Left ventricle myocardium inferior (tissue), 1 donor: ENCODE data around the gene PRKG1. TPM values are rescaled to one million over a fixed set of nuclear protein-coding genes. Genes with fewer than 3 reads are reported as not detected.

Source experiments
- DNase-seq: peaks from one replicate; pipeline ENCODE4 v3.0.0-alpha.2; 2020
- H3K27ac ChIP-seq: fragments of 200-600 bp; replicated peaks from 2 replicates; pipeline ENCODE4 v1.8.0; 2021
- H3K27me3 ChIP-seq: fragments of 200-600 bp; 2 replicates; pipeline ENCODE4 v1.8.0; 2021; ENCODE audit warnings: low read depth
- H3K36me3 ChIP-seq: fragments of 200-600 bp; 2 replicates; pipeline ENCODE4 v1.8.0; 2021
- H3K4me1 ChIP-seq: fragments of 200-600 bp; 2 replicates; pipeline ENCODE4 v1.8.0; 2021
- H3K4me3 ChIP-seq: fragments of 200-600 bp; 2 replicates; pipeline ENCODE4 v1.8.0; 2021; ENCODE audit warnings: mild to moderate bottlenecking, moderate library complexity
- H3K9me3 ChIP-seq: fragments of 200-600 bp; replicated peaks from 2 replicates; pipeline ENCODE4 v1.8.0; 2021
- intact Hi-C: fragments of 100-400 bp; cut with micrococcal nuclease; formaldehyde crosslinking; loops from one replicate; pipeline ENCODE4 v1.11.0; 2022
- total RNA-seq: library from RNA; stranded (reverse); fragmentation: NEBNext Ultra II Directional; extraction: Animal tissue kit (Norgen Biotek cat#: 25700); gene quantifications from one replicate; pipeline ENCODE4 v1.2.1, GENCODE V29; 2021
- TF ChIP-seq, protein P1 (sequence below): fragments of 200-600 bp; IDR thresholded peaks from 2 replicates; pipeline ENCODE4 v1.8.0; 2021; ENCODE audit warnings: antibody characterized with exemption, mild to moderate bottlenecking, borderline replicate concordance
- donor health status: DM: no; HTN: yes; CAD: no; lungs with severe emphysema.

The PRKG1 gene
- total RNA-seq, 1 donor from 2014 or later: 38.9 TPM

DNA sequence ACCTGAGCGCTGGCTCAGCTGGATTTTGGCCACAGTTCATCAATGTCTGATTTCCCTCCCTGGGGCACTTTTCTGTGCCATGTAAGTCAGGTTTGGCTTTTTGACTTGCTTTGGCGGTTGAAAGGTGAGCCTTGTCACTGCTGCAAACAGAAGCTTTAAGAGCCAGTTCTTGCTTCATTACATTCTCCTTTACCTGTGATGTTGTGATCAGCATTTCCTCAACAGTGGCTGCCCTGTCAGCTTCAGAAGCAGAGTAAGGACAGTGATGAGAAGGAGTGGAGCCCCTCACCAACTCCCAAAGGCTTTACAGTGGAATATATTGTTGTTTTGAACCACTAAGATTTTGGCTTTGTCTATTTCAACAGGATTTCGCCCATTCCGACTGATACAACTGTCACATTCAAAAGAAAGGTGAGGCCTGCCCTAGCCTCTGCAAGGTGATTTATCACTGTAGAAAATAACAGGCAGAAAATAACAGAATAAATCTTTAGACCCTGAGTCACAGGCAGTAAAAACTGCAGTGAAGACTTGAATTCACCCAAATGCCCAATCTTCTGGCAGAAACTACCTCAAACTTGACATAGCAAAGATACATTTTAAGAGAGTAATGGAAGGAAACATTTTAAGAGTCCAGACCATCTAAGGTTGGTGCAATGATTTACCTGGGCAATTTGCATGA is 1226.5 kb downstream of the PRKG1 start:
- peaks cover 7% of the 10 kb centered on the region for H3K9me3 ChIP-seq

GRCh38 chr10:52308251-52309031 is 1234.2 kb downstream of the PRKG1 start:
- intact Hi-C loops: no loop called here
- H3K27me3 ChIP-seq: peaks cover 29% of the 10 kb centered on the region
- no peaks in the 10 kb centered on the region for H3K36me3 ChIP-seq
- TF ChIP-seq, protein P1, sequence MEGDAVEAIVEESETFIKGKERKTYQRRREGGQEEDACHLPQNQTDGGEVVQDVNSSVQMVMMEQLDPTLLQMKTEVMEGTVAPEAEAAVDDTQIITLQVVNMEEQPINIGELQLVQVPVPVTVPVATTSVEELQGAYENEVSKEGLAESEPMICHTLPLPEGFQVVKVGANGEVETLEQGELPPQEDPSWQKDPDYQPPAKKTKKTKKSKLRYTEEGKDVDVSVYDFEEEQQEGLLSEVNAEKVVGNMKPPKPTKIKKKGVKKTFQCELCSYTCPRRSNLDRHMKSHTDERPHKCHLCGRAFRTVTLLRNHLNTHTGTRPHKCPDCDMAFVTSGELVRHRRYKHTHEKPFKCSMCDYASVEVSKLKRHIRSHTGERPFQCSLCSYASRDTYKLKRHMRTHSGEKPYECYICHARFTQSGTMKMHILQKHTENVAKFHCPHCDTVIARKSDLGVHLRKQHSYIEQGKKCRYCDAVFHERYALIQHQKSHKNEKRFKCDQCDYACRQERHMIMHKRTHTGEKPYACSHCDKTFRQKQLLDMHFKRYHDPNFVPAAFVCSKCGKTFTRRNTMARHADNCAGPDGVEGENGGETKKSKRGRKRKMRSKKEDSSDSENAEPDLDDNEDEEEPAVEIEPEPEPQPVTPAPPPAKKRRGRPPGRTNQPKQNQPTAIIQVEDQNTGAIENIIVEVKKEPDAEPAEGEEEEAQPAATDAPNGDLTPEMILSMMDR: peak; percentile 74
- H3K4me1 ChIP-seq: peaks cover 16% of the 10 kb centered on the region
- peak overlapping the region; percentile 66 for H3K4me3 ChIP-seq
- H3K27ac ChIP-seq: no peak overlapping the region
- H3K9me3 ChIP-seq: no peaks in the 10 kb centered on the region
- DNase-seq: peak; percentile 32

More for the DNA sequence above, 1226.5 kb downstream of the PRKG1 start:
- intact Hi-C loops: no loop called here
- Histone ChIP-seq H3K36me3 (no peaks in the 10 kb centered on the region), H3K4me1 (no peaks in the 10 kb centered on the region), H3K27ac (no peak overlapping the region), H3K4me3 (no peak overlapping the region), H3K27me3 (no peaks in the 10 kb centered on the region)
- DNase-seq: no peak
- TF ChIP-seq, protein P1: no peak

GRCh38 chr10:52312942-52313255 is 1238.6 kb downstream of the PRKG1 start:
- no peak overlapping the region for H3K27ac ChIP-seq
- no peaks in the 10 kb centered on the region for H3K36me3 ChIP-seq
- intact Hi-C loops: loop anchor here (5.0 kb wide), 1 partner anchor 174 kb away; no protein-coding TSS in a partner anchor
- TF ChIP-seq, protein P1: no peak
- H3K4me1 ChIP-seq: peaks cover 29% of the 10 kb centered on the region
- no peak for DNase-seq
- peaks cover 43% of the 10 kb centered on the region for H3K27me3 ChIP-seq
- H3K9me3 ChIP-seq: no peaks in the 10 kb centered on the region
- peak overlapping the region; percentile 72 for H3K4me3 ChIP-seq

GRCh38 chr10:52313256-52313932 is 1239.1 kb downstream of the PRKG1 start:
- Histone ChIP-seq H3K27ac (no peak overlapping the region), H3K36me3 (no peaks in the 10 kb centered on the region), H3K27me3 (peaks cover 43% of the 10 kb centered on the region), H3K9me3 (no peaks in the 10 kb centered on the region), H3K4me1 (peaks cover 24% of the 10 kb centered on the region), H3K4me3 (peak overlapping the region; percentile 72)
- TF ChIP-seq, protein P1: no peak
- DNase-seq: no peak
- intact Hi-C loops: loop anchor here (5.0 kb wide), 1 partner anchor 174 kb away; no protein-coding TSS in a partner anchor
